H1 (cell line): ENCODE measurements around the gene F5. TPM values are rescaled to one million over a fixed set of nuclear protein-coding genes. Genes with fewer than 3 reads are reported as not detected.

Source experiments
- CTCF ChIA-PET: fragments of 300-600 bp; sonication (Branson Sonifier 250); formaldehyde crosslinking; loops from one replicate; lab custom pipeline; 2021; ENCODE audit not compliant: partially characterized antibody; lab: Charles Lee
- POLR2A ChIA-PET: fragments of 300-600 bp; sonication (Branson Sonifier 250); formaldehyde crosslinking; loops from one replicate; lab custom pipeline; 2021; ENCODE audit warnings: inconsistent platforms; ENCODE audit not compliant: partially characterized antibody; lab: Charles Lee
- DNase-seq, 2 experiments: peaks; one replicate each; pipeline versions ENCODE4 v3.0.0 to v3.0.0-alpha.2; 2010 to 2022; ENCODE audit warnings: low spot score in 2 of 2, low read depth in 1 of 2, mixed read lengths in 1 of 2
- FAIRE-seq: peaks from 2 replicates; lab custom pipeline; 2011; peaks lifted over from hg19 to GRCh38; lab: Jason Lieb, UNC
- H2AFZ ChIP-seq: 2 replicates; pipeline ENCODE4 v1.8.1; 2012; ENCODE audit warnings: low read length, inconsistent platforms
- H2AK5ac ChIP-seq: 2 replicates; pipeline ENCODE4 v1.6.1; 2013; ENCODE audit warnings: low read depth, low read length
- H2BK120ac ChIP-seq: replicated peaks from 2 replicates; pipeline ENCODE3; 2013; ENCODE audit warnings: low read depth, low read length, inconsistent platforms
- H2BK12ac ChIP-seq: 2 replicates; pipeline ENCODE4 v1.6.1; 2013; ENCODE audit warnings: low read depth, low read length
- H2BK15ac ChIP-seq: 2 replicates; pipeline ENCODE4 v1.6.1; 2013; ENCODE audit warnings: low read length
- H2BK20ac ChIP-seq: 2 replicates; pipeline ENCODE4 v1.6.1; 2013; ENCODE audit warnings: low read length
- H2BK5ac ChIP-seq: 2 replicates; pipeline ENCODE4 v1.6.1; 2013; ENCODE audit warnings: low read depth, low read length
- H3K14ac ChIP-seq: 2 replicates; pipeline ENCODE4 v1.6.1; 2013; ENCODE audit warnings: inconsistent platforms; ENCODE audit not compliant: insufficient read length
- H3K18ac ChIP-seq: 2 replicates; pipeline ENCODE4 v1.6.1; 2013; ENCODE audit warnings: low read length; ENCODE audit errors: extremely low read depth
- H3K23ac ChIP-seq: 2 replicates; pipeline ENCODE4 v1.6.1; 2013; ENCODE audit warnings: inconsistent platforms; ENCODE audit not compliant: insufficient read length
- H3K23me2 ChIP-seq: 2 replicates; pipeline ENCODE4 v1.6.1; 2013; ENCODE audit warnings: low read depth, low read length
- H3K27ac ChIP-seq: 2 replicates; pipeline ENCODE4 v1.6.1; 2011; ENCODE audit warnings: low read depth, low read length, inconsistent platforms
- H3K27me3 ChIP-seq, 4 experiments: replicated peaks in 1 of 4; 1 replicate in 1 of 4; 2 replicates in 3 of 4; pipeline versions ENCODE4 v1.6.1 to v1.8.1; 2011 to 2013; ENCODE audit warnings: low read length in 3 of 4, mild to moderate bottlenecking in 3 of 4, inconsistent platforms in 2 of 4, mixed read lengths in 2 of 4, moderate library complexity in 1 of 4; ENCODE audit not compliant: control insufficient read depth in 3 of 4, insufficient read depth in 3 of 4; ENCODE audit errors: extremely low read depth in 1 of 4
- H3K36me3 ChIP-seq, 4 experiments: 2 replicates each; pipeline versions ENCODE4 v1.6.1 to v1.8.1; 2011 to 2013; ENCODE audit warnings: mild to moderate bottlenecking in 4 of 4, low read length in 3 of 4, moderate library complexity in 2 of 4, control low read depth in 1 of 4, inconsistent platforms in 1 of 4; ENCODE audit not compliant: insufficient read depth in 4 of 4, control insufficient read depth in 2 of 4
- H3K4ac ChIP-seq: replicated peaks from 2 replicates; pipeline ENCODE3; 2013; ENCODE audit warnings: low read length, low read depth, mixed read lengths, inconsistent platforms; ENCODE audit not compliant: insufficient read length
- H3K4me1 ChIP-seq, 4 experiments: replicated peaks in 1 of 4; 1 replicate in 1 of 4; 2 replicates in 3 of 4; pipeline versions ENCODE4 v1.6.1 to v1.8.1; 2011 to 2013; ENCODE audit warnings: low read length in 3 of 4, inconsistent platforms in 2 of 4, mixed read lengths in 1 of 4; ENCODE audit not compliant: insufficient read depth in 4 of 4, control insufficient read depth in 3 of 4
- H3K4me2 ChIP-seq, 2 experiments: 2 replicates each; pipeline versions ENCODE4 v1.6.1 to v1.8.1; 2011 to 2013; ENCODE audit warnings: low read depth in 2 of 2, low read length in 2 of 2, control low read depth in 1 of 2, inconsistent platforms in 1 of 2, mild to moderate bottlenecking in 1 of 2; ENCODE audit not compliant: insufficient read depth in 1 of 2
- H3K4me3 ChIP-seq, 4 experiments: fragments of 200-600, 300-600 bp in 1 of 4; sonication (generic), shearing (Covaris generic), sonication (Bioruptor Twin) in 1 of 4; 2 replicates each; pipeline versions ENCODE4 v1.5.1 to v1.8.1; 2011 to 2016; ENCODE audit warnings: low read length in 4 of 4, low read depth in 3 of 4, control low read depth in 2 of 4, inconsistent platforms in 2 of 4, mild to moderate bottlenecking in 2 of 4, mixed read lengths in 1 of 4, moderate library complexity in 1 of 4; ENCODE audit not compliant: insufficient read depth in 2 of 4; ENCODE audit errors: extremely low read depth in 1 of 4
- H3K56ac ChIP-seq: replicated peaks from 2 replicates; pipeline ENCODE3; 2013; ENCODE audit warnings: low read depth, mild to moderate bottlenecking, mixed read lengths, low read length, inconsistent platforms; ENCODE audit not compliant: insufficient read length
- H3K79me1 ChIP-seq: 2 replicates; pipeline ENCODE4 v1.6.1; 2013; ENCODE audit warnings: low read depth, low read length, control low read depth
- H3K79me2 ChIP-seq, 2 experiments: 2 replicates each; pipeline versions ENCODE4 v1.6.1 to v1.8.1; 2012 to 2013; ENCODE audit warnings: low read length in 2 of 2, mild to moderate bottlenecking in 2 of 2, inconsistent platforms in 1 of 2; ENCODE audit not compliant: insufficient read depth in 2 of 2, control insufficient read depth in 1 of 2
- H3K9ac ChIP-seq, 4 experiments: replicated peaks in 1 of 4; 1 replicate in 1 of 4; 2 replicates in 3 of 4; pipeline versions ENCODE4 v1.6.1 to v1.8.1; 2011 to 2013; ENCODE audit warnings: low read depth in 3 of 4, low read length in 3 of 4, control low read depth in 2 of 4, mild to moderate bottlenecking in 2 of 4, moderate library complexity in 2 of 4, inconsistent platforms in 1 of 4; ENCODE audit errors: extremely low read depth in 1 of 4
- H3K9me3 ChIP-seq, 2 experiments: 2 replicates each; pipeline versions ENCODE4 v1.6.1 to v1.8.1; 2012 to 2013; ENCODE audit warnings: mild to moderate bottlenecking in 2 of 2, moderate library complexity in 2 of 2, control low read depth in 1 of 2, inconsistent platforms in 1 of 2, low read depth in 1 of 2, low read length in 1 of 2, mixed read lengths in 1 of 2; ENCODE audit not compliant: insufficient read depth in 2 of 2
- H4K20me1 ChIP-seq, 2 experiments: replicated peaks in 1 of 2; 2 replicates each; pipeline versions ENCODE3 to v1.8.1; 2011 to 2013; ENCODE audit warnings: inconsistent platforms in 2 of 2, low read length in 2 of 2, mild to moderate bottlenecking in 1 of 2; ENCODE audit not compliant: insufficient read depth in 2 of 2, control insufficient read depth in 1 of 2
- H4K5ac ChIP-seq: 2 replicates; pipeline ENCODE4 v1.6.1; 2013; ENCODE audit warnings: low read length, low read depth, mixed read lengths, inconsistent platforms; ENCODE audit not compliant: insufficient read length
- H4K8ac ChIP-seq: 2 replicates; pipeline ENCODE4 v1.8.0; 2013; ENCODE audit warnings: mild to moderate bottlenecking, moderate library complexity, low read length, inconsistent platforms; ENCODE audit not compliant: insufficient read depth; ENCODE audit errors: extremely low read depth
- H4K91ac ChIP-seq: replicated peaks from 2 replicates; pipeline ENCODE3; 2013; ENCODE audit warnings: low read length, mixed read lengths, inconsistent platforms; ENCODE audit not compliant: insufficient read length
- BRCA1 ChIP-seq: IDR thresholded peaks from 2 replicates; pipeline ENCODE4 v1.6.1; 2012; ENCODE audit warnings: low read depth, low read length, improper control_type of control experiment
- CHD1 ChIP-seq: IDR thresholded peaks from 2 replicates; pipeline ENCODE4 v1.6.1; 2012; ENCODE audit warnings: low read depth, low read length, improper control_type of control experiment
- CTCF ChIP-seq, 3 experiments: IDR thresholded peaks; 1 replicate in 2 of 3; 2 replicates in 1 of 3; pipeline versions ENCODE4 v1.5.1 to v1.6.1; 2011; ENCODE audit warnings: low read length in 3 of 3, mild to moderate bottlenecking in 3 of 3, inconsistent platforms in 2 of 3, low read depth in 1 of 3, moderate library complexity in 1 of 3; ENCODE audit not compliant: insufficient read depth in 1 of 3; ENCODE audit errors: control extremely low read depth in 1 of 3
- JUND ChIP-seq: IDR thresholded peaks from 2 replicates; pipeline ENCODE4 v1.6.1; 2011; ENCODE audit warnings: mild to moderate bottlenecking, improper control_type of control experiment, low read length
- SIX5 ChIP-seq: IDR thresholded peaks from 2 replicates; pipeline ENCODE4 v1.6.1; 2011; ENCODE audit warnings: mild to moderate bottlenecking, low read depth, low read length
- SRF ChIP-seq: IDR thresholded peaks from 2 replicates; pipeline ENCODE4 v1.6.1; 2011; ENCODE audit warnings: mild to moderate bottlenecking, low read depth, low read length, moderate library complexity
- TBP ChIP-seq: IDR thresholded peaks from 2 replicates; pipeline ENCODE4 v1.6.1; 2011; ENCODE audit warnings: low read depth, low read length, improper control_type of control experiment
- WGBS, 2 experiments: shearing (Covaris generic) in 1 of 2; methylation state at CpG; one replicate each; pipeline versions ENCODE4 v1.1.6 to v1.1.7; 2013 to 2015; ENCODE audit warnings: low lambda C conversion rate in 2 of 2, mixed read lengths in 2 of 2, inconsistent platforms in 1 of 2, low coverage in 1 of 2, missing lambda C conversion rate in 1 of 2; ENCODE audit not compliant: insufficient replicate concordance in 2 of 2, insufficient coverage in 1 of 2, insufficient read length in 1 of 2; ENCODE audit errors: extremely low coverage in 1 of 2, missing lambda C conversion rate in 1 of 2; 5-methylcytosine and 5-hydroxymethylcytosine counted together
- polyA plus RNA-seq, 7 experiments: library from polyadenylated mRNA; depleted of rRNA in 3 of 7; stranded (reverse) in 5 of 7; unstranded in 2 of 7; fragments of >200 nt in 5 of 7; fragments of 200-250 nt in 2 of 7; gene quantifications; 1 replicate in 5 of 7; 2 replicates in 1 of 7; 4 replicates in 1 of 7; pipeline versions ENCODE4 v1.2.1 to v1.2.3, GENCODE V29; 2011 to 2013; ENCODE audit warnings: missing spikeins in 2 of 7, mixed read lengths in 2 of 7
- total RNA-seq: library from RNA; stranded (reverse); fragmentation: NEBNext Ultra II Directional; extraction: Animal tissue kit (Norgen Biotek cat#: 25700); gene quantifications from 2 replicates; pipeline ENCODE4 v1.2.1, GENCODE V29; 2021

Gene F5
- total and polyA plus RNA-seq, 2 of the 8 experiments (the other 6 are each of a cell fraction or from before 2014, with no cell fraction given) = 0.04 to 0.06 TPM

GRCh38 chr1:169527451-169528214 lies 58.6 kb downstream of the F5 start:
- H3K18ac ChIP-seq = no peak overlapping the region
- no peak overlapping the region for H4K91ac ChIP-seq
- no peak overlapping the region for H4K5ac ChIP-seq
- H3K4me3 ChIP-seq = no peak overlapping the region
- no peaks in the 10 kb centered on the region for H3K27me3 ChIP-seq
- WGBS, 2 experiments = 90% methylated on average over 5 of the region's 5 CpGs; no CpG with 5 or more reads in 1 of the 2 experiments
- no peak overlapping the region for H3K9ac ChIP-seq
- 0 out of 2 replicates have a peak overlapping the region, but pooled peaks have one; percentile 1 for H2BK5ac ChIP-seq
- H4K20me1 ChIP-seq = no peaks in the 10 kb centered on the region
- H3K36me3 ChIP-seq = no peaks in the 10 kb centered on the region; a peak in 1 of 8 replicates
- no peak overlapping the region for H3K14ac ChIP-seq
- H2BK20ac ChIP-seq = no peak overlapping the region; the same call in 1 of the 2 replicates
- no peak for FAIRE-seq
- H3K4ac ChIP-seq = no peak overlapping the region
- H3K27ac ChIP-seq = no peak overlapping the region
- ChIA-PET POLR2A (interaction anchor here (1.3 kb wide), 1 partner anchor 42 kb away, joined by 3 read pairs; the partner anchor contains the start of gene SLC19A2), CTCF (interaction anchor here (6.7 kb wide), 1 partner anchor 18 kb away, joined by 36 read pairs; no protein-coding TSS in a partner anchor)
- H2BK12ac ChIP-seq = peak overlapping the region; percentile 20; the same call in 1 of the 2 replicates
- H2BK15ac ChIP-seq = no peak overlapping the region
- H4K8ac ChIP-seq = no peak overlapping the region
- H3K4me2 ChIP-seq = no peak overlapping the region
- H2BK120ac ChIP-seq = no peak overlapping the region
- H3K79me2 ChIP-seq = no peaks in the 10 kb centered on the region
- peaks cover 3 to 18% (median 10%) of the 10 kb centered on the region in 4 experiments; a peak in 6 of 7 replicates for H3K4me1 ChIP-seq
- no peaks in the 10 kb centered on the region for H3K23me2 ChIP-seq
- no peaks in the 10 kb centered on the region for H3K9me3 ChIP-seq
- no peaks in the 10 kb centered on the region for H3K79me1 ChIP-seq
- H3K23ac ChIP-seq = no peak overlapping the region
- H2AFZ ChIP-seq = peak overlapping the region; percentile 91
- H2AK5ac ChIP-seq = no peak overlapping the region
- no peak for DNase-seq
- no peak overlapping the region for H3K56ac ChIP-seq
- TF ChIP-seq JUND (no peak), TBP (no peak), BRCA1 (no peak), CTCF (IDR thresholded peaks at IDR 0.05; ENCODE audit: control extremely low read depth in 1 of 3, insufficient read depth in 1 of 3, low read depth in 1 of 3, low read length in 3 of 3) (no peak), SRF (no peak), SIX5 (no peak), CHD1 (no peak)
